SK-N-SH (cell line): ENCODE results near the gene LRRC27. TPM values are rescaled to one million over a fixed set of nuclear protein-coding genes. Genes with fewer than 3 reads are reported as not detected.
A peak's percentile ranks its signal among the peaks of the same experiment; 100 is the strongest.

Experiments
- CTCF ChIA-PET: fragments of 300-600, 350-600 bp; formaldehyde crosslinking; extraction: SDS; loops from one replicate; lab custom pipeline; 2021; lab: Yijun Ruan, JAX
- POLR2A ChIA-PET: fragments of 350-600 bp; sonication (Branson Sonifier 250); formaldehyde crosslinking; extraction: SDS; loops from one replicate; lab custom pipeline; 2020; ENCODE audit warnings: antibody characterized with exemption, inconsistent platforms; lab: Yijun Ruan, JAX
- DNase-seq: peaks from one replicate; pipeline ENCODE4 v3.0.0; 2012
- H2AFZ ChIP-seq: fragments of 200-600 bp; sonication (generic); 2 replicates; pipeline ENCODE4 v1.8.1; 2016; ENCODE audit warnings: antibody characterized with exemption, mild to moderate bottlenecking, low read depth
- H3F3A ChIP-seq: fragments of 200-600 bp; sonication (generic); replicated peaks from 2 replicates; pipeline ENCODE3; 2016; ENCODE audit warnings: antibody characterized with exemption, mild to moderate bottlenecking; ENCODE audit not compliant: insufficient read depth
- H3K27ac ChIP-seq, 2 experiments: fragments of 200-500 bp in 1 of 2; fragments of 200-600 bp in 1 of 2; sonication (Bioruptor generic) in 1 of 2; sonication (generic), shearing (Covaris generic) in 1 of 2; 2 replicates each; pipeline versions ENCODE4 v1.5.1 to v1.6.1; 2014 to 2016; ENCODE audit warnings: low read depth in 2 of 2, inconsistent platforms in 1 of 2, low read length in 1 of 2, mild to moderate bottlenecking in 1 of 2, mixed read lengths in 1 of 2
- H3K27me3 ChIP-seq: fragments of 200-600 bp; sonication (generic), shearing (Covaris generic); 2 replicates; pipeline ENCODE4 v1.6.1; 2016; ENCODE audit warnings: mixed run types; ENCODE audit not compliant: insufficient read depth
- H3K36me3 ChIP-seq, 2 experiments: fragments of 200-500 bp in 1 of 2; fragments of 200-600 bp in 1 of 2; sonication (Bioruptor generic) in 1 of 2; sonication (generic) in 1 of 2; replicated peaks in 1 of 2; 2 replicates each; pipeline versions ENCODE3 to v1.5.1; 2014 to 2016; ENCODE audit warnings: low read length in 1 of 2, mild to moderate bottlenecking in 1 of 2; ENCODE audit not compliant: insufficient read depth in 2 of 2, control insufficient read depth in 1 of 2
- H3K4me1 ChIP-seq, 2 experiments: fragments of 200-500 bp in 1 of 2; fragments of 200-600 bp in 1 of 2; sonication (Bioruptor generic) in 1 of 2; sonication (generic), shearing (Covaris generic) in 1 of 2; 2 replicates each; pipeline versions ENCODE4 v1.5.1 to v1.6.1; 2014 to 2016; ENCODE audit warnings: low read depth in 1 of 2, low read length in 1 of 2, mixed run types in 1 of 2; ENCODE audit not compliant: insufficient read depth in 2 of 2, control insufficient read depth in 1 of 2
- H3K4me2 ChIP-seq: fragments of 200-600 bp; sonication (generic), shearing (Covaris generic); 2 replicates; pipeline ENCODE4 v1.6.1; 2017; ENCODE audit warnings: mixed run types
- H3K4me3 ChIP-seq, 2 experiments: fragments of 200-500 bp in 1 of 2; fragments of 200-600 bp in 1 of 2; sonication (Bioruptor generic) in 1 of 2; sonication (generic), shearing (Covaris generic) in 1 of 2; 2 replicates each; pipeline versions ENCODE4 v1.5.1 to v1.8.1; 2014 to 2016; ENCODE audit warnings: low read depth in 2 of 2, inconsistent platforms in 1 of 2, low read length in 1 of 2, mild to moderate bottlenecking in 1 of 2, mixed read lengths in 1 of 2, moderate library complexity in 1 of 2
- H3K79me2 ChIP-seq: fragments of 200-600 bp; sonication (generic); 2 replicates; pipeline ENCODE4 v1.8.1; 2017; ENCODE audit warnings: mild to moderate bottlenecking; ENCODE audit not compliant: insufficient read depth
- H3K9ac ChIP-seq: fragments of 200-600 bp; sonication (generic); 2 replicates; pipeline ENCODE4 v1.6.1; 2017; ENCODE audit warnings: mixed run types
- H3K9me2 ChIP-seq: fragments of 200-600 bp; sonication (generic); 2 replicates; pipeline ENCODE4 v1.6.1; 2017; ENCODE audit warnings: mixed run types
- H3K9me3 ChIP-seq: fragments of 200-600 bp; sonication (generic); 2 replicates; pipeline ENCODE4 v1.6.1; 2017; ENCODE audit warnings: mixed run types, mild to moderate bottlenecking, moderate library complexity
- H4K20me1 ChIP-seq: fragments of 200-600 bp; sonication (generic); 2 replicates; pipeline ENCODE4 v1.6.1; 2017; ENCODE audit warnings: mild to moderate bottlenecking, mixed run types; ENCODE audit not compliant: insufficient read depth
- GABPA ChIP-seq: IDR thresholded peaks from 2 replicates; pipeline ENCODE4 v1.4.0; 2012; ENCODE audit warnings: low read depth, mild to moderate bottlenecking
- NRF1 ChIP-seq: IDR thresholded peaks from 2 replicates; pipeline ENCODE4 v1.6.1; 2012; ENCODE audit warnings: low read depth, mild to moderate bottlenecking, low read length
- PBX3 ChIP-seq: IDR thresholded peaks from 2 replicates; pipeline ENCODE4; 2012
- POLR2AphosphoS5 ChIP-seq: IDR thresholded peaks from 2 replicates; pipeline ENCODE4 v1.6.1; 2012; ENCODE audit warnings: low read depth, low read length
- RCOR1 ChIP-seq: fragments of 150-350 bp; IDR thresholded peaks from 2 replicates; pipeline ENCODE4 v1.6.1; 2017; ENCODE audit warnings: antibody characterized with exemption, low read length
- SMC3 ChIP-seq: IDR thresholded peaks from 2 replicates; pipeline ENCODE4 v1.6.1; 2012; ENCODE audit warnings: low read depth, low read length, improper control_type of control experiment
- TAF1 ChIP-seq: IDR thresholded peaks from 2 replicates; pipeline ENCODE4 v1.6.1; 2012; ENCODE audit warnings: low read depth, mild to moderate bottlenecking, low read length, moderate library complexity, borderline replicate concordance
- TCF12 ChIP-seq: IDR thresholded peaks from 2 replicates; pipeline ENCODE4 v1.4.0; 2012
- TEAD4 ChIP-seq: IDR thresholded peaks from 2 replicates; pipeline ENCODE4 v1.4.0; 2012; ENCODE audit warnings: mild to moderate bottlenecking, borderline replicate concordance; ENCODE audit not compliant: insufficient read depth
- WGBS: methylation state at CpG from one replicate; pipeline ENCODE4 v1.1.6; 2017; ENCODE audit warnings: low lambda C conversion rate; 5-methylcytosine and 5-hydroxymethylcytosine counted together
- polyA plus RNA-seq, 3 experiments: library from polyadenylated mRNA; depleted of rRNA; stranded (reverse); fragments of >200 nt; gene quantifications; 2 replicates each; pipeline ENCODE4 v1.2.3, GENCODE V29; 2012

The LRRC27 gene
- polyA plus RNA-seq, 1 of the 3 experiments (the other 2 are of a cell fraction), result 10.0 TPM

- no peak for TF ChIP-seq PBX3
- no peak for TF ChIP-seq SMC3
- TF ChIP-seq POLR2AphosphoS5, result no peak
- TF ChIP-seq, all 33 proteins: peak for 0
Observed at GRCh38 chr10:132299371-132300336, 32.3 kb upstream of the LRRC27 start (continued).

- Histone ChIP-seq H3K4me3 (no peak overlapping the region), H3K9ac (no peak overlapping the region), H2AFZ (no peak overlapping the region), H4K20me1 (no peaks in the 10 kb centered on the region), H3K79me2 (no peaks in the 10 kb centered on the region), H3K4me1 (peaks cover 0 to 47% of the 10 kb centered on the region in 2 experiments; a peak in 2 of 4 replicates), H3K9me3 (no peaks in the 10 kb centered on the region), H3K27me3 (no peaks in the 10 kb centered on the region), H3K9me2 (no peaks in the 10 kb centered on the region), H3F3A (no peaks in the 10 kb centered on the region), H3K4me2 (no peak overlapping the region), H3K27ac (peak overlapping the region in 1 of 2 experiments; percentile 43; a peak in 1 of 4 replicates), H3K36me3 (no peaks in the 10 kb centered on the region)
- DNase-seq, result peak; percentile 51
- CTCF ChIA-PET, result interaction anchor here (1.1 kb wide), 1 partner anchor 48 kb away, joined by 3 read pairs; no protein-coding TSS in a partner anchor
- TF ChIP-seq GABPA (no peak), NRF1 (no peak), TCF12 (no peak), RCOR1 (no peak), TAF1 (no peak)
- WGBS, result 74% methylated on average over 8 of the region's 10 CpGs
- POLR2A ChIA-PET, result no interaction called here
Observed at GRCh38 chr10:132300582-132300981, 31.4 kb upstream of the LRRC27 start.

DNA sequence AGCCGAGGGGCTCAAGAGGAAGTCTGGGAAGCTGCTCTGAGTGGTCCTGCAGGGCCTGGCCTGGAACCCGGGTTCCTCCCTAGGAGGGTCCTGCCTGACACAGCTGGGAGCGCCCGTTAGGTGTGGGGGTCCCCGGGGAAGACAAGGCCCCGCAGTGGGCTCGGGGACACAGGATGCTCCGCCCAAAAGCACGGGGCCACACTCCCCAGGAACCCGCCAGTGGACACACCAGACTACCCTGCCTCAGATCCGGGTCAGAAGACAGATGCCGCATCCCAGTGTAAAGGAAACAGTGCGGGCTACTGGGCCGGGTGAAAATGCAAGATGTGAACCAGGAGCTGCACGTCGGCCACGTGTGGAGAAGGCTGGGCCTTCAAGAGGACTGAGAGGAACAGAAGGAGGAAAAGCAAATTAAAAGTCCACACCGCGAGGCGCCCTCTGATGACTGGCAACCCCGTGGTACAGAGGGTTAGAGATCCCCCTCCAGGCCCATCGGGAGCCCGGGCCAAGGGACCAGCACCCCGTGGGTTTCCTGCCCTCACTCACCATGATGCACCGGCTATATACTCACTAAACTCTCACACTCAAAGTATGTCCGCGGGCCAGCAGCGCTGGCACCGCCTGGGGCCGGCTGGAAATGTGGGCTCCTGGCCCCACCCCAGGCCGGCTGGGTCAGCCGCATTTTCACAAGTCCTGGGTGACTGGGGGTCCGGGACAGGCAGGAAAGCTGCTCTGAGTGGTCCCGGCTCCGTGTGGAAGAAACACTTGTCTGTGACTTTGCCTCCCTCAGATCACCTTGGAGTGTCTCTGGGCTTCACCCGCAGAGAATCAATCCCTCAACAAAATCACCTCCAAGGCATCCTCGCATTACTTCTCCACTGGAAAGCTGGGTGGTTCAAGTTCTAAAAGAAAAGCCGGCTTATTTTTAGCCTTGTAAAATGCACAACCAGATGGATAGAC is 30.3 kb upstream of the LRRC27 start:
- Histone ChIP-seq H3K4me1 (peaks cover 0 to 47% of the 10 kb centered on the region in 2 experiments; a peak in 1 of 4 replicates), H2AFZ (no peak overlapping the region), H3K36me3 (peaks cover 0 to 4% of the 10 kb centered on the region in 2 experiments), H3K27me3 (no peaks in the 10 kb centered on the region), H3K9me3 (no peaks in the 10 kb centered on the region), H3K9ac (no peak overlapping the region), H3K9me2 (no peaks in the 10 kb centered on the region), H3K4me2 (no peak overlapping the region), H3K27ac (no peak overlapping the region), H3K4me3 (no peak overlapping the region), H3K79me2 (0 out of 2 replicates have a peak, but pooled peaks cover 5% of the 10 kb centered on the region), H3F3A (no peaks in the 10 kb centered on the region), H4K20me1 (no peaks in the 10 kb centered on the region)
- TF ChIP-seq GABPA (no peak), TEAD4 (no peak)
- DNase-seq, result no peak
- 85% methylated on average over 18 of the region's 38 CpGs for WGBS
- ChIA-PET POLR2A (no interaction called here), CTCF (interaction anchor here (1.1 to 1.5 kb wide), 2 partner anchors 47 to 62 kb away, joined by 3 read pairs; no protein-coding TSS in a partner anchor)
